ENCODE data around the gene GLRA1.

The GLRA1 gene

GRCh38 chr5:151772846-151773561, 151.6 kb downstream of the GLRA1 start:
- no peak for DNase-seq (ENCODE audit: low read depth in 2 of 2)
